Endothelial cell of umbilical vein (primary cell): Measurements from ENCODE around the gene MYH11. TPM values are rescaled to one million over a fixed set of nuclear protein-coding genes. Genes with fewer than 3 reads are reported as not detected.

ENCODE experiments used
- BruUV-seq: library from RNA; stranded (reverse); fragments of 400-500 nt; replicated peaks from 2 replicates; lab custom pipeline; 2021; lab: Mats Ljungman, UMichigan
- CTCF ChIA-PET: fragments of 300-600, 350-600 bp; sonication (Branson Sonifier 250); formaldehyde crosslinking; loops from one replicate; lab custom pipeline; 2021; ENCODE audit warnings: antibody characterized with exemption, inconsistent platforms; lab: Charles Lee
- POLR2A ChIA-PET: fragments of 300-600, 350-600 bp; sonication (Branson Sonifier 250); formaldehyde crosslinking; loops from one replicate; lab custom pipeline; 2021; ENCODE audit warnings: antibody characterized with exemption, inconsistent platforms; lab: Charles Lee
- DNase-seq: peaks from one replicate; pipeline ENCODE4 v3.0.0-alpha.2; 2011; ENCODE audit warnings: low read depth, low spot score
- FAIRE-seq: peaks from 2 replicates; lab custom pipeline; 2011; peaks lifted over from hg19 to GRCh38; lab: Jason Lieb, UNC
- H2AFZ ChIP-seq: 2 replicates; pipeline ENCODE4 v1.6.0; 2012; ENCODE audit warnings: low read depth, low read length, control low read depth, inconsistent platforms
- H3K27ac ChIP-seq: 2 replicates; pipeline ENCODE4 v1.5.1; 2011; ENCODE audit warnings: low read depth, mild to moderate bottlenecking, control low read depth, low read length, moderate library complexity; ENCODE audit not compliant: insufficient read depth
- H3K27me3 ChIP-seq, 2 experiments: 2 replicates each; pipeline versions ENCODE4 v1.6.0 to v1.6.1; 2011; ENCODE audit warnings: low read length in 2 of 2, mixed read lengths in 1 of 2; ENCODE audit not compliant: control insufficient read depth in 2 of 2, insufficient read depth in 2 of 2
- H3K36me3 ChIP-seq, 2 experiments: 2 replicates in 1 of 2; 3 replicates in 1 of 2; pipeline ENCODE4 v1.5.1; 2011; ENCODE audit warnings: low read length in 2 of 2, mild to moderate bottlenecking in 1 of 2, moderate library complexity in 1 of 2; ENCODE audit not compliant: control insufficient read depth in 2 of 2, insufficient read depth in 2 of 2; ENCODE audit errors: extremely low read depth in 1 of 2
- H3K4me1 ChIP-seq: 3 replicates; pipeline ENCODE4 v1.5.1; 2011; ENCODE audit warnings: mild to moderate bottlenecking, low read length; ENCODE audit not compliant: control insufficient read depth, insufficient read depth; ENCODE audit errors: extremely low read depth
- H3K4me2 ChIP-seq: 2 replicates; pipeline ENCODE4 v1.6.1; 2011; ENCODE audit warnings: low read length, control low read depth, mixed read lengths; ENCODE audit not compliant: insufficient read depth
- H3K4me3 ChIP-seq, 3 experiments: fragments of 200-600 bp in 1 of 3; sonication (generic), shearing (Covaris generic) in 1 of 3; replicated peaks in 1 of 3; 2 replicates each; pipeline ENCODE4 v1.5.1; 2011 to 2016; ENCODE audit warnings: control low read depth in 3 of 3, low read length in 3 of 3, mild to moderate bottlenecking in 2 of 3, inconsistent platforms in 1 of 3, low read depth in 1 of 3, moderate library complexity in 1 of 3; ENCODE audit not compliant: insufficient read depth in 1 of 3
- H3K79me2 ChIP-seq: 2 replicates; pipeline ENCODE4 v1.6.0; 2012; ENCODE audit warnings: low read length, inconsistent platforms; ENCODE audit not compliant: control insufficient read depth, insufficient read depth
- H3K9ac ChIP-seq: replicated peaks from 2 replicates; pipeline ENCODE3; 2011; ENCODE audit warnings: low read length, control low read depth; ENCODE audit not compliant: insufficient read depth; ENCODE audit errors: extremely low read depth
- H3K9me1 ChIP-seq: replicated peaks from 3 replicates; pipeline ENCODE4 v1.6.0; 2011; ENCODE audit warnings: mild to moderate bottlenecking, low read length; ENCODE audit not compliant: control insufficient read depth, insufficient read depth; ENCODE audit errors: extremely low read depth
- H3K9me3 ChIP-seq: replicated peaks from 2 replicates; pipeline ENCODE4 v1.5.1; 2012; ENCODE audit warnings: low read length, inconsistent platforms; ENCODE audit not compliant: control insufficient read depth, insufficient read depth
- H4K20me1 ChIP-seq: replicated peaks from 2 replicates; pipeline ENCODE3; 2011; ENCODE audit warnings: mild to moderate bottlenecking, low read length; ENCODE audit not compliant: control insufficient read depth, insufficient read depth; ENCODE audit errors: extremely low read depth
- CTCF ChIP-seq, 2 donors: IDR thresholded peaks; 1 replicate in 1 of 2; 2 replicates in 1 of 2; pipeline ENCODE4 v1.5.1; 2011; ENCODE audit warnings: low read length in 2 of 2, mild to moderate bottlenecking in 2 of 2, moderate library complexity in 2 of 2, control low read depth in 1 of 2, inconsistent platforms in 1 of 2, low read depth in 1 of 2; ENCODE audit not compliant: insufficient read depth in 1 of 2; ENCODE audit errors: extremely low read depth in 1 of 2
- EZH2 ChIP-seq: IDR thresholded peaks from 2 replicates; pipeline ENCODE4 v1.6.1; 2012; ENCODE audit warnings: borderline replicate concordance, low read depth, mild to moderate bottlenecking, moderate library complexity, low read length, inconsistent platforms; ENCODE audit not compliant: severe bottlenecking
- FOS ChIP-seq: IDR thresholded peaks from 2 replicates; pipeline ENCODE4 v1.6.1; 2011; ENCODE audit warnings: mild to moderate bottlenecking, low read length, moderate library complexity, borderline replicate concordance; ENCODE audit not compliant: insufficient read depth
- GATA2 ChIP-seq: IDR thresholded peaks from 2 replicates; pipeline ENCODE4 v1.7.0; 2011; ENCODE audit warnings: low read depth, mild to moderate bottlenecking, moderate library complexity, mixed read lengths, low read length; ENCODE audit not compliant: insufficient read length, insufficient read depth
- JUN ChIP-seq: IDR thresholded peaks from 2 replicates; pipeline ENCODE4 v1.6.1; 2011; ENCODE audit warnings: borderline replicate concordance, low read depth; ENCODE audit not compliant: insufficient read length, insufficient read depth
- MAX ChIP-seq: IDR thresholded peaks from 2 replicates; pipeline ENCODE4 v1.6.1; 2011; ENCODE audit not compliant: insufficient read depth, insufficient read length
- MYC ChIP-seq: IDR thresholded peaks from one replicate; pipeline ENCODE4 v1.6.1; 2011; ENCODE audit warnings: mild to moderate bottlenecking, low read depth, low read length
- POLR2A ChIP-seq: IDR thresholded peaks from 2 replicates; pipeline ENCODE4 v1.6.1; 2012; ENCODE audit warnings: low read depth, mild to moderate bottlenecking, control low read depth, low read length
- POLR2AphosphoS5 ChIP-seq: IDR thresholded peaks from 2 replicates; pipeline ENCODE4 v1.6.1; 2012; ENCODE audit warnings: low read depth, mild to moderate bottlenecking, control low read depth, low read length, moderate library complexity; ENCODE audit not compliant: insufficient read depth
- dilution Hi-C: fragments of 300-500 bp; cut with MboI; formaldehyde crosslinking; loops from one replicate; pipeline ENCODE4 v1.15.0; 2019; ENCODE audit warnings: low sequenced_read_pairs; ENCODE audit not compliant: extremely low pct_ligation_motif_present
- intact Hi-C: fragments of 100-400 bp; cut with micrococcal nuclease; formaldehyde crosslinking; loops from one replicate; pipeline ENCODE4 v1.10.0; 2022
- polyA plus RNA-seq, 4 experiments: library from polyadenylated mRNA; depleted of rRNA in 3 of 4; stranded (reverse) in 3 of 4; unstranded in 1 of 4; fragments of >200 nt; gene quantifications; 2 replicates each; pipeline versions ENCODE4 v1.2.1 to v1.2.3, GENCODE V29; 2011 to 2012; ENCODE audit warnings: missing spikeins in 1 of 4
- total RNA-seq: library from RNA; stranded (reverse); gene quantifications from 2 replicates; pipeline ENCODE4 v1.2.3, GENCODE V29; 2021

MYH11 gene
- total and polyA plus RNA-seq, 2 donors (not counting 3 experiments of a cell fraction or from before 2014, with no cell fraction given): not detected

- intact Hi-C loops (no loop called here), dilution Hi-C loops (no loop called here)
- CTCF ChIA-PET: interaction anchor here (1.0 to 3.1 kb wide), 2 partner anchors 14 kb away, joined by 4 to 26 read pairs; no protein-coding TSS in a partner anchor
- no peak overlapping the region for H3K27ac ChIP-seq
- POLR2A ChIA-PET: no interaction called here
- no TSS peak for BruUV-seq
- no peak overlapping the region for H3K4me2 ChIP-seq
- H4K20me1 ChIP-seq: no peaks in the 10 kb centered on the region
- H3K79me2 ChIP-seq: no peaks in the 10 kb centered on the region
- H3K36me3 ChIP-seq: no peaks in the 10 kb centered on the region
- H3K9ac ChIP-seq: no peak overlapping the region
- H3K4me1 ChIP-seq: no peaks in the 10 kb centered on the region
- H3K9me3 ChIP-seq: no peaks in the 10 kb centered on the region
- TF ChIP-seq POLR2AphosphoS5 (no peak), CTCF (IDR thresholded peaks at IDR 0.05; ENCODE audit: extremely low read depth in 1 of 2, insufficient read depth in 1 of 2, low read depth in 1 of 2, low read length in 2 of 2) (no peak), FOS (no peak), POLR2A (no peak), EZH2 (no peak), MAX (no peak), GATA2 (no peak), JUN (no peak), MYC (no peak)
- H3K27me3 ChIP-seq: peaks cover 7 to 17% of the 10 kb centered on the region in 2 experiments
- DNase-seq: no peak
- no peak overlapping the region for H2AFZ ChIP-seq
- no peaks in the 10 kb centered on the region for H3K9me1 ChIP-seq
- no peak for FAIRE-seq
- H3K4me3 ChIP-seq: no peak overlapping the region
Measured at GRCh38 chr16:15808071-15808470, 48.8 kb downstream of the MYH11 start.
